GM12878 (cell line): ENCODE data around the gene CTSA. TPM values are rescaled to one million over a fixed set of nuclear protein-coding genes. Genes with fewer than 3 reads are reported as not detected.

Source experiments
- ASH2L ChIP-seq: fragments of 300-600, 200-600 bp; sonication (generic); IDR thresholded peaks from 2 replicates; pipeline ENCODE4 v1.6.1; 2017; ENCODE audit warnings: low read depth, mild to moderate bottlenecking, borderline replicate concordance
- E2F8 ChIP-seq: fragments of 450-650 bp; IDR thresholded peaks from 2 replicates; pipeline ENCODE4 v1.6.1; 2018; ENCODE audit warnings: mild to moderate bottlenecking, low read depth, moderate library complexity; ENCODE audit not compliant: partially characterized antibody
- ELK1 ChIP-seq: IDR thresholded peaks from 2 replicates; pipeline ENCODE4 v1.6.1; 2012; ENCODE audit warnings: low read depth, low read length, improper control_type of control experiment
- HDAC6 ChIP-seq: fragments of 200-600 bp; sonication (generic); IDR thresholded peaks from one replicate; pipeline ENCODE4 v1.8.0; 2017; ENCODE audit warnings: antibody characterized with exemption; ENCODE audit not compliant: unreplicated experiment
- IKZF2 ChIP-seq, 2 experiments: fragments of 450-650 bp; IDR thresholded peaks; 2 replicates each; pipeline ENCODE4 v1.6.1; 2017; ENCODE audit warnings: mild to moderate bottlenecking in 2 of 2, moderate library complexity in 2 of 2
- IRF3 ChIP-seq: fragments of 450-650 bp; IDR thresholded peaks from 2 replicates; pipeline ENCODE4 v1.6.1; 2014; ENCODE audit warnings: mild to moderate bottlenecking
- IRF4 ChIP-seq: IDR thresholded peaks from 2 replicates; pipeline ENCODE4 v1.6.1; 2011; ENCODE audit warnings: low read depth, low read length
- JUND ChIP-seq: IDR thresholded peaks from 2 replicates; pipeline ENCODE4 v1.6.1; 2012; ENCODE audit warnings: low read depth, mild to moderate bottlenecking, low read length, improper control_type of control experiment, moderate library complexity
- KLF5 ChIP-seq: fragments of 450-650 bp; IDR thresholded peaks from 2 replicates; pipeline ENCODE4 v1.6.1; 2014; ENCODE audit warnings: mild to moderate bottlenecking; ENCODE audit not compliant: partially characterized antibody
- PRDM15 ChIP-seq: fragments of 450-650 bp; formaldehyde crosslinking; IDR thresholded peaks from 2 replicates; pipeline ENCODE4 v1.4.0; 2020; ENCODE audit warnings: mild to moderate bottlenecking, moderate library complexity
- STAT3 ChIP-seq: IDR thresholded peaks from 2 replicates; pipeline ENCODE4 v1.6.1; 2011; ENCODE audit warnings: low read depth, low read length, improper control_type of control experiment
- USF1 ChIP-seq: IDR thresholded peaks from 2 replicates; pipeline ENCODE4 v1.6.1; 2011; ENCODE audit warnings: borderline replicate concordance, low read depth, mild to moderate bottlenecking, moderate library complexity, mixed read lengths, low read length; ENCODE audit not compliant: insufficient read depth; ENCODE audit errors: extremely low read length
- ZBTB33 ChIP-seq: fragments of 450-650 bp; IDR thresholded peaks from 2 replicates; pipeline ENCODE4 v1.6.1; 2017; ENCODE audit warnings: mild to moderate bottlenecking
- ZNF217 ChIP-seq: fragments of 450-650 bp; IDR thresholded peaks from 2 replicates; pipeline ENCODE4 v1.6.1; 2017; ENCODE audit warnings: antibody characterized with exemption, mild to moderate bottlenecking
- polyA plus RNA-seq, 11 experiments: library from polyadenylated mRNA; depleted of rRNA in 4 of 11; unstranded in 6 of 11; stranded (reverse) in 5 of 11; fragments of >200 nt; fragmentation: Nextera tagmentation in 4 of 11; fragmentation: Illumina TruSeq in 1 of 11; extraction: Ambion mirVana in 4 of 11; extraction: Trizol in 1 of 11; gene quantifications; 1 replicate in 1 of 11; 2 replicates in 10 of 11; pipeline versions ENCODE4 v1.2.1 to v1.2.3, GENCODE V29; 2011 to 2016; ENCODE audit warnings: inconsistent platforms in 2 of 11, missing spikeins in 2 of 11, low read depth in 1 of 11
- total RNA-seq, 4 experiments: library from RNA; depleted of rRNA in 3 of 4; stranded (reverse); fragments of >200 nt in 3 of 4; fragmentation: Illumina TruSeq in 1 of 4; extraction: Trizol in 1 of 4; gene quantifications; 2 replicates each; pipeline versions ENCODE4 v1.2.1 to v1.2.3, GENCODE V29; 2013 to 2021

The CTSA gene
- total and polyA plus RNA-seq, 10 of the 15 experiments (the other 5 are each of a cell fraction or from before 2014, with no cell fraction given), result 7.1 to 67.0 (median 36.2) TPM

- TF ChIP-seq KLF5 (no peak), HDAC6 (no peak), IKZF2 (IDR thresholded peaks at IDR 0.05) (peak; percentile 76 to 78), JUND (no peak), IRF4 (no peak), IRF3 (peak; percentile 95), STAT3 (no peak), USF1 (no peak), ZNF217 (no peak), ASH2L (no peak), ZBTB33 (no peak), E2F8 (no peak), ELK1 (no peak), PRDM15 (CRISPR knock-in tag) (no peak)
These were observed 9.9 kb upstream of the CTSA start, which contains the start of gene ZSWIM1 (continued) for GRCh38 chr20:45880988-45881788.
